GM12878 (cell line): ENCODE measurements around the gene IMMP2L.

Experiments
- EGR1 ChIP-seq, 2 experiments: IDR thresholded peaks; 1 replicate in 1 of 2; 2 replicates in 1 of 2; pipeline ENCODE4 v1.6.1; 2011 to 2012; ENCODE audit warnings: low read depth in 2 of 2, low read length in 2 of 2, borderline replicate concordance in 1 of 2, mild to moderate bottlenecking in 1 of 2, moderate library complexity in 1 of 2
- EP300 ChIP-seq, 2 experiments: fragments of 150-350 bp in 1 of 2; IDR thresholded peaks; 2 replicates each; pipeline ENCODE4 v1.6.1; 2011 to 2012; ENCODE audit warnings: low read depth in 2 of 2, low read length in 2 of 2, borderline replicate concordance in 1 of 2, improper control_type of control experiment in 1 of 2, inconsistent platforms in 1 of 2; ENCODE audit not compliant: control insufficient read depth in 1 of 2
- EZH2 ChIP-seq: IDR thresholded peaks from 2 replicates; pipeline ENCODE4 v1.6.1; 2012; ENCODE audit warnings: low read depth, mild to moderate bottlenecking, control low read depth, inconsistent platforms, low read length, borderline replicate concordance; ENCODE audit not compliant: control insufficient read depth
- TF ChIP-seq, protein P1 (sequence below): IDR thresholded peaks from 2 replicates; pipeline ENCODE4 v1.6.1; 2012; ENCODE audit warnings: low read length, inconsistent platforms

DNA sequence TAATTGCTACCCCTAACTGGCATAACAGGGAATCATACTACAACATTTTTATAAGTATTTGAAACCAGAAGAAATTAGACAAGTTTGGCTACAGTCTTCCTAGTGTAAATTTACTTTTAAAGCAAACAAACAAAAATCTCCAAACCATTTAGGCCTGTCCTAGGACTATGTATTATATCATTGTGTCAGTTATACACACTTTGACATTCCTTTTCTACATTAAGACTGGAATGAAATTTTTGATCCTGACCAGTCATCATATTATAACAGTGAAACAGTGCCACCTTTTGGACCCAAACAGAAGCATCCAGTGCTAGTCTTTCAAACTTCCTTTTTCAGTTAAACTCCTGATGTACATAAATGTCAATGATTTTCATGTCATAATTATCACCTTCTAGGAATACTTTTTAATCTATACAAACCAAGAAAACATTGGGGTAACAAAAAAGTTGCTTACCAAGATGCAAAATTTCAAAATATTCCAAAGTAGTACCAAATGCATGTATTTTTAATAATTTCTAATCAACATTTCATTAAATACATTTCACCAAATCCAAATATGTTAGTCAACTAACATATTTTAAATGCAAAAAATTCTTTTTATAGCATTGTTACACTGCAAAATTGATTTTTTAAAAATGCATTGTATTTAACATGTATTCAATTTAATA is 75.7 kb downstream of the IMMP2L start:
- TF ChIP-seq, protein P1, sequence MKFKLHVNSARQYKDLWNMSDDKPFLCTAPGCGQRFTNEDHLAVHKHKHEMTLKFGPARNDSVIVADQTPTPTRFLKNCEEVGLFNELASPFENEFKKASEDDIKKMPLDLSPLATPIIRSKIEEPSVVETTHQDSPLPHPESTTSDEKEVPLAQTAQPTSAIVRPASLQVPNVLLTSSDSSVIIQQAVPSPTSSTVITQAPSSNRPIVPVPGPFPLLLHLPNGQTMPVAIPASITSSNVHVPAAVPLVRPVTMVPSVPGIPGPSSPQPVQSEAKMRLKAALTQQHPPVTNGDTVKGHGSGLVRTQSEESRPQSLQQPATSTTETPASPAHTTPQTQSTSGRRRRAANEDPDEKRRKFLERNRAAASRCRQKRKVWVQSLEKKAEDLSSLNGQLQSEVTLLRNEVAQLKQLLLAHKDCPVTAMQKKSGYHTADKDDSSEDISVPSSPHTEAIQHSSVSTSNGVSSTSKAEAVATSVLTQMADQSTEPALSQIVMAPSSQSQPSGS, result no peak
- TF ChIP-seq EGR1 (IDR thresholded peaks at IDR 0.05; ENCODE audit: borderline replicate concordance in 1 of 2, low read depth in 2 of 2, low read length in 2 of 2) (no peak), EP300 (IDR thresholded peaks at IDR 0.05; ENCODE audit: borderline replicate concordance in 1 of 2, control insufficient read depth in 1 of 2, low read depth in 2 of 2, low read length in 2 of 2) (no peak), EZH2 (no peak)
